Measurements from ENCODE around the gene COMMD3.
A peak's percentile ranks its signal among the peaks of the same experiment; 100 is the strongest.

The COMMD3 gene

DNA sequence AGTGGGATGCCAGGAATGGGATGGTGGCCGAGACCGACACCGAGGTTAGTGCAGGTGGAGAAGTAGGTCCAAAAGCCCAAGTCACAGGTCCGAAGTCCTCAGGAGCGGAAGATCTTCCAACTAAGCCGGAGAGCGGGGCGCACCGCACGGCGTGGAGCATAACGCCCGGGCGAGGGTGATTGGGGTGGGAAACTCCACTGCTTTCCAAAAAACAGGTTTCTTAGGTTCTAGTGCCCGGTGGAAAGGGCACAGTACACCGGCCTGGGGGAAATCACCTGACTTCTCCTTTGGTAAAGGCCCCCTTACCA, 17.7 kb downstream of the COMMD3 start:
- Histone ChIP-seq H3K79me2 (ENCODE audit: insufficient read depth, low read length) (no peaks in the 10 kb centered on the region), H2AFZ (ENCODE audit: low read depth, low read length) (peak overlapping the region; percentile 73; the same call in 1 of the 2 replicates), H3K36me3 (ENCODE audit: insufficient read depth, low read length) (peaks cover 13% of the 10 kb centered on the region), H4K20me1 (ENCODE audit: insufficient read depth, low read length) (no peaks in the 10 kb centered on the region), H3K4me1 (ENCODE audit: insufficient read depth, low read length) (peaks cover 44% of the 10 kb centered on the region), H3K27me3 (ENCODE audit: insufficient read depth, low read length, poor library complexity) (peaks cover 26% of the 10 kb centered on the region), H3K9me3 (ENCODE audit: insufficient read depth, low read length, severe bottlenecking) (no peaks in the 10 kb centered on the region), H3K4me2 (ENCODE audit: insufficient read depth, low read length) (peak overlapping the region; percentile 65), H3K9ac (ENCODE audit: low read depth, low read length) (peak overlapping the region; percentile 56), H3K4me3 (ENCODE audit: low read depth in 1 of 2, low read length in 2 of 2) (peak overlapping the region in 1 of 2 experiments; percentile 52; a peak in 1 of 4 replicates), H3K27ac (ENCODE audit: low read length) (peak overlapping the region; percentile 85)
- DNase-seq: no peak
- TF ChIP-seq, protein P1, sequence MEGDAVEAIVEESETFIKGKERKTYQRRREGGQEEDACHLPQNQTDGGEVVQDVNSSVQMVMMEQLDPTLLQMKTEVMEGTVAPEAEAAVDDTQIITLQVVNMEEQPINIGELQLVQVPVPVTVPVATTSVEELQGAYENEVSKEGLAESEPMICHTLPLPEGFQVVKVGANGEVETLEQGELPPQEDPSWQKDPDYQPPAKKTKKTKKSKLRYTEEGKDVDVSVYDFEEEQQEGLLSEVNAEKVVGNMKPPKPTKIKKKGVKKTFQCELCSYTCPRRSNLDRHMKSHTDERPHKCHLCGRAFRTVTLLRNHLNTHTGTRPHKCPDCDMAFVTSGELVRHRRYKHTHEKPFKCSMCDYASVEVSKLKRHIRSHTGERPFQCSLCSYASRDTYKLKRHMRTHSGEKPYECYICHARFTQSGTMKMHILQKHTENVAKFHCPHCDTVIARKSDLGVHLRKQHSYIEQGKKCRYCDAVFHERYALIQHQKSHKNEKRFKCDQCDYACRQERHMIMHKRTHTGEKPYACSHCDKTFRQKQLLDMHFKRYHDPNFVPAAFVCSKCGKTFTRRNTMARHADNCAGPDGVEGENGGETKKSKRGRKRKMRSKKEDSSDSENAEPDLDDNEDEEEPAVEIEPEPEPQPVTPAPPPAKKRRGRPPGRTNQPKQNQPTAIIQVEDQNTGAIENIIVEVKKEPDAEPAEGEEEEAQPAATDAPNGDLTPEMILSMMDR (IDR thresholded peaks at IDR 0.05; ENCODE audit: borderline replicate concordance, extremely low read depth, low read length, poor library complexity, severe bottlenecking): no peak
- TF ChIP-seq EZH2 (IDR thresholded peaks at IDR 0.05; ENCODE audit: borderline replicate concordance, low read depth, low read length, severe bottlenecking): no peak
- ATAC-seq (ENCODE audit: insufficient read depth, low read depth): no peak

DNA sequence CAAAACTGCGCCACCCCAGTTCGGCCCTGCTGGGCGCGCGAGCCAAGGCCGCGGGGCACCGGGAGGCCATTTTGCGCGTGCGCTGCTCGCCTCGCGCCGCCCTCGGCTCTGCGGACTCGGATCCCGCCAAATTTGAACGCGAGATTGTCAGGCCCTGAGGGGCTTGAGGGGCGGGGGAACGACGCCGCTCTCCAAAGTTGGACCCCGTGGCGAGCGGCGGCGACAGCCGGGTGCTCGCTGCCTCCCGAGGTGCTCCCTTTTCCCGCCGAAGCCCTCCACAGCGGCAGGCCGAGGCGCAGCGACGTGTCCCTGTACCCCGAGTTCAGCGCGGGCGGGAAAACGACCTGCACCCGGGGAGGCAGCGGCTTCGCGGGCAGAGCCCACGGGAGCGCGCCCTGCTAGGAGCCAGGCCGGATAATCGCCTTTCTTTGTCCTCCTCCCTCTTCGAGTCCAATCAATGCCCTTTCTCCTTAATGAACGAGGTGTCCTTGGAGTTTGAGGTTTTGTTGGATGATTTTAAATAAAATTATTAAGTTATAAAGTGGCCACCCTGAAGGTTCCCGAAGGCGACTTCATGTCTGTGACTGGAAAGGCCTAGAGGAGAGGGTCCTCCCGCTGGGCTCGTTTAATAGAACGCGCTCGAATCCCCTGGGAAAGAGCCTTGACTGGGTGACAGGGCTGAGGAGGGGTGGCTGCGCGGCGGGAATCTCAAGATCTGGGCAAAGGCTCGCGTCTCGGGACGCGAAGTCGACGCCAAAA, 18.4 kb downstream of the COMMD3 start:
- Histone ChIP-seq H2AFZ (ENCODE audit: low read depth, low read length) (no peak overlapping the region), H3K9me3 (ENCODE audit: insufficient read depth, low read length, severe bottlenecking) (no peaks in the 10 kb centered on the region), H4K20me1 (ENCODE audit: insufficient read depth, low read length) (no peaks in the 10 kb centered on the region), H3K27me3 (ENCODE audit: insufficient read depth, low read length, poor library complexity) (peaks cover 30% of the 10 kb centered on the region), H3K4me2 (ENCODE audit: insufficient read depth, low read length) (no peak overlapping the region), H3K79me2 (ENCODE audit: insufficient read depth, low read length) (no peaks in the 10 kb centered on the region), H3K27ac (ENCODE audit: low read length) (peak overlapping the region; percentile 85), H3K36me3 (ENCODE audit: insufficient read depth, low read length) (peaks cover 7% of the 10 kb centered on the region), H3K9ac (ENCODE audit: low read depth, low read length) (no peak overlapping the region), H3K4me1 (ENCODE audit: insufficient read depth, low read length) (peaks cover 51% of the 10 kb centered on the region), H3K4me3 (ENCODE audit: low read depth in 1 of 2, low read length in 2 of 2) (no peak overlapping the region)
- ATAC-seq (ENCODE audit: insufficient read depth, low read depth): no peak
- no peak for TF ChIP-seq EZH2 (IDR thresholded peaks at IDR 0.05; ENCODE audit: borderline replicate concordance, low read depth, low read length, severe bottlenecking)
- TF ChIP-seq, protein P1 (IDR thresholded peaks at IDR 0.05; ENCODE audit: borderline replicate concordance, extremely low read depth, low read length, poor library complexity, severe bottlenecking): no peak
- no peak for DNase-seq

DNA sequence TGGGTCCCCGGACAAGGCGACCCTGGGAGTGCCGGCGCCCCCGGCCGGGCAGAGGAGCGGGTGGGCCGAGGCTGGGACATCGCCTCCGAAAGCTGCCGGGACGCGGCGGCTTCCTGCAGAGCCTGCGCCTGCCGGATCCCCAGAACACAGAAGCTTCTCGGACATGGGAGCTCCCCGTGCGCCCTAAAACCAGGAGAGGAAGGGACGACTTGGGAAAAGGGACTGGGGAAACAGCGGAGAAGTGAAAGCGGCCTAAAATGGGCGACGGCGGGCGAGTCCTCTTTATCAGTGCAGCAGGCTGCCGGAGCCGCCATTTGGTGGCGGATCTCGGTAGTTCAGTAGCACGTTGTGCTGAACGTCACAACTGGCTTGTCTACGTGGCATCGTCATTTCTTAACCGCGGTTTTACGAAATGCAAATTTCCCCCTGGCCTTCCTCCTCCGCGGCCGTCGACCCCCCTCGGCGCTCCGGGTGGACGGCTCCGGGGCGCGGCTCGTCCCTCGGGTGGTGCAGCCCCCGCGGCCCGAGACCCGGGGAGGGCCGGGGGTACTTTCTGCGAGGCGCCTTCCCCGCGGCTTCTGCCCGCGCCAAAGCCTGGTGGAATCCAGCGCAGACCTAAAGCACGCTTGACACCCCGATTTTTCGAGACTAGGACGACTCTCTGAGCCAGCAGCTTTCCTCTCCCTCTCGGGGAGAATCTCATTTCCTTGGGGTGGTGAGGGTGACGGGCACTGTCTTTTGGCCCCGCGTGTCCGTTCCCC, 19.2 kb downstream of the COMMD3 start:
- Histone ChIP-seq H3K27ac (ENCODE audit: low read length) (no peak overlapping the region), H3K9me3 (ENCODE audit: insufficient read depth, low read length, severe bottlenecking) (no peaks in the 10 kb centered on the region), H3K27me3 (ENCODE audit: insufficient read depth, low read length, poor library complexity) (peaks cover 30% of the 10 kb centered on the region), H3K79me2 (ENCODE audit: insufficient read depth, low read length) (no peaks in the 10 kb centered on the region), H3K9ac (ENCODE audit: low read depth, low read length) (no peak overlapping the region), H4K20me1 (ENCODE audit: insufficient read depth, low read length) (no peaks in the 10 kb centered on the region), H3K4me2 (ENCODE audit: insufficient read depth, low read length) (no peak overlapping the region), H3K4me1 (ENCODE audit: insufficient read depth, low read length) (peaks cover 56% of the 10 kb centered on the region), H3K4me3 (ENCODE audit: low read depth in 1 of 2, low read length in 2 of 2) (no peak overlapping the region), H3K36me3 (ENCODE audit: insufficient read depth, low read length) (no peaks in the 10 kb centered on the region; the same call in 1 of the 2 replicates), H2AFZ (ENCODE audit: low read depth, low read length) (no peak overlapping the region)
- DNase-seq (no peak), ATAC-seq (ENCODE audit: insufficient read depth, low read depth) (no peak)
- TF ChIP-seq EZH2 (IDR thresholded peaks at IDR 0.05; ENCODE audit: borderline replicate concordance, low read depth, low read length, severe bottlenecking): no peak
- TF ChIP-seq, protein P1 (IDR thresholded peaks at IDR 0.05; ENCODE audit: borderline replicate concordance, extremely low read depth, low read length, poor library complexity, severe bottlenecking): no peak

All from DND-41 (cell line).